PFSK-1 (cell line): ENCODE data around the gene ARTN.

ENCODE experiments used
- FOXP2 ChIP-seq: optimal IDR thresholded peaks from 2 replicates; pipeline ENCODE3; 2011; ENCODE audit warnings: borderline replicate concordance, control low read depth, inconsistent platforms; ENCODE audit not compliant: insufficient read depth; ENCODE audit errors: extremely low read length, extremely low read depth
- POLR2AphosphoS5 ChIP-seq: IDR thresholded peaks from 2 replicates; pipeline ENCODE4 v1.6.1; 2012; ENCODE audit warnings: low read depth, mild to moderate bottlenecking, control low read depth, low read length, moderate library complexity
- REST ChIP-seq, 2 experiments: IDR thresholded peaks; 2 replicates each; pipeline versions ENCODE4 v1.6.1 to v1.8.0; 2011 to 2012; ENCODE audit warnings: low read depth in 2 of 2, low read length in 2 of 2, control low read depth in 1 of 2, inconsistent platforms in 1 of 2, mild to moderate bottlenecking in 1 of 2, moderate library complexity in 1 of 2; ENCODE audit not compliant: insufficient read depth in 1 of 2
- SIN3A ChIP-seq: IDR thresholded peaks from 2 replicates; pipeline ENCODE4 v1.6.1; 2012; ENCODE audit warnings: mild to moderate bottlenecking, low read length, moderate library complexity, borderline replicate concordance; ENCODE audit not compliant: insufficient read depth
- TAF1 ChIP-seq: IDR thresholded peaks from 2 replicates; pipeline ENCODE4 v1.6.1; 2012; ENCODE audit warnings: low read length, control low read depth, borderline replicate concordance; ENCODE audit not compliant: insufficient read depth

The ARTN gene

GRCh38 chr1:43919906-43920305 is 13.7 kb upstream of the ARTN start:
- TF ChIP-seq POLR2AphosphoS5 (no peak), TAF1 (no peak), SIN3A (no peak), REST (IDR thresholded peaks at IDR 0.05; ENCODE audit: insufficient read depth in 1 of 2, low read depth in 2 of 2, low read length in 2 of 2) (no peak), FOXP2 (no peak)

GRCh38 chr1:43921022-43921421 is 12.6 kb upstream of the ARTN start:
- no peak for TF ChIP-seq POLR2AphosphoS5
- TF ChIP-seq REST (IDR thresholded peaks at IDR 0.05; ENCODE audit: insufficient read depth in 1 of 2, low read depth in 2 of 2, low read length in 2 of 2) = no peak
- TF ChIP-seq FOXP2 = no peak
- no peak for TF ChIP-seq TAF1
- no peak for TF ChIP-seq SIN3A

GRCh38 chr1:43924516-43924915 is 9.1 kb upstream of the ARTN start:
- TF ChIP-seq TAF1 = no peak

GRCh38 chr1:43925846-43926245 is 7.8 kb upstream of the ARTN start:
- TF ChIP-seq POLR2AphosphoS5 (no peak), FOXP2 (no peak), TAF1 (no peak), SIN3A (no peak), REST (IDR thresholded peaks at IDR 0.05; ENCODE audit: insufficient read depth in 1 of 2, low read depth in 2 of 2, low read length in 2 of 2) (no peak)

DNA sequence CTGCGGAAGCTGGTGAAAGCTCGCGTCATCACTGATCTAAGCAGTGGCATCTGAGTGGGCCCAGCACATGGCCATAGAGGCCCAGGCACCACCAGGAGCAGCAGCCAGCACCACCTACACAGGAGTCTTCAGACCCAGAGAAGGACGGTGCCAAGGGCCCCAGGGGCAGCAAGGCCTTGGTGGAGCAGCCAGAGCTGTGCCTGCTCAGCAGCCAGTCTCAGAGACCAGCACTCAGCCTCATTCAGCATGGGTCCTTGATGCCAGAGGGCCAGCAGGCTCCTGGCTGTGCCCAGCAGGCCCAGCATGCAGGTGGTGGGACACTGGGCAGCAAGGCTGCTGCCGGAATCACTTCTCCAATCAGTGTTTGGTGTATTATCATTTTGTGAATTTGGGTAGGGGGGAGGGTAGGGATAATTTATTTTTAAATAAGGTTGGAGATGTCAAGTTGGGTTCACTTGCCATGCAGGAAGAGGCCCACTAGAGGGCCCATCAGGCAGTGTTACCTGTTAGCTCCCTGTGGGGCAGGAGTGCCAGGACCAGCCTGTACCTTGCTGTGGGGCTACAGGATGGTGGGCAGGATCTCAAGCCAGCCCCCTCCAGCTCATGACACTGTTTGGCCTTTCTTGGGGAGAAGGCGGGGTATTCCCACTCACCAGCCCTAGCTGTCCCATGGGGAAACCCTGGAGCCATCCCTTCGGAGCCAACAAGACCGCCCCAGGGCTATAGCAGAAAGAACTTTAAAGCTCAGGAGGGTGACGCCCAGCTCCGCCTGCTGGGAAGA is 3.2 kb upstream of the ARTN start:
- TF ChIP-seq TAF1 (no peak), REST (IDR thresholded peaks at IDR 0.05; ENCODE audit: insufficient read depth in 1 of 2, low read depth in 2 of 2, low read length in 2 of 2) (no peak), POLR2AphosphoS5 (no peak), SIN3A (no peak), FOXP2 (no peak)
